Hematopoietic multipotent progenitor cell (in vitro differentiated cells): Measurements from ENCODE around the gene CDX2. TPM values are rescaled to one million over a fixed set of nuclear protein-coding genes. Genes with fewer than 3 reads are reported as not detected.
"Not testable (repeated sequence)": the region's sequence is repeated elsewhere in the genome, so short reads cannot be mapped to it uniquely, and the experiment has no call there.

ENCODE experiments used
- DNase-seq, 3 donors: peaks; one replicate each; pipeline ENCODE4 v3.0.0-alpha.2; 2011 to 2015; ENCODE audit warnings: low read depth in 2 of 3, low spot score in 2 of 3
- total RNA-seq: library from RNA; depleted of rRNA; stranded (reverse); fragments of >200 nt; gene quantifications from one replicate; pipeline ENCODE4 v1.2.3, GENCODE V29; 2012

Gene CDX2
- total RNA-seq, 1 donor: not detected

GRCh38 chr13:27965740-27966640, 3.1 kb downstream of the CDX2 start:
- no peak for DNase-seq

DNA sequence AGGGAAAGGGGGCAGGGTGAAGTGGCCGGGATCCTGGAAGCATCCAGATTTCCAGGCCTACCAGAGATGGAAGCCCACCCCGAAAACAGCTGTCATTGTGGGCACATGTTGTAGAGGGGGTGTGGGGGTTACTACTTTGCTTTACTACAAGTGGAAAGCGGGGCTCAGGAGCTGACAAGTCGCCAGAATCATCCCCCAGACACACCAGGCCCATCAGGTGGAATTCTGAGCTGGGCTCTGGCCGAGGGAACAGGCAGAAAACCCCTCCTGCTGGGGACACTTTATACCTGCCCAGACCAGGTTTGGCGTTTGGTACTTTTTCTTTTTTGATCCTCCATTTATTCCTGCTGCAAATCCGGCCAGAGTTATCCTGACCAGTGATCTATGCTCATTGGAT, 3.8 kb downstream of the CDX2 start:
- no peak for DNase-seq

GRCh38 chr13:27964741-27965323, 4.3 kb downstream of the CDX2 start:
- no peak for DNase-seq

DNA sequence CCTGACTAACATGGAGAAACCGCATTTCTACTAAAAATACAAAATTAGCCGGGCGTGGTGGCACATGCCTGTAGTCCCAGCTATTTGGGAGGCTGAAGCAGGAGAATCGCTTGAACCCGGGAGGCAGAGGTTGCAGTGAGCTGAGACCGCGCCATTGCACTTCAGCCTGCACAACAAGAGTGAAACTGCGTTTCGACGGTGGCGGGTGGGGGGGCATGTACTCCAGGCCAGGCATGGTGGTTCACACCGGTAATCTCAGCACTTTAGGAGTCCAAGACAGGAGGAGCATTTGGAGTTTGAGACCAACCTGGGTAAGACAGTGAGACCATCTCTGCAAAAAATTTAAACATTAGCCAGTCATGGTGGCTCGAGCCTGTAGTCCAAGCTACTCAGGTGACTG, 4.9 kb downstream of the CDX2 start:
- not testable (repeated sequence) for DNase-seq

DNA sequence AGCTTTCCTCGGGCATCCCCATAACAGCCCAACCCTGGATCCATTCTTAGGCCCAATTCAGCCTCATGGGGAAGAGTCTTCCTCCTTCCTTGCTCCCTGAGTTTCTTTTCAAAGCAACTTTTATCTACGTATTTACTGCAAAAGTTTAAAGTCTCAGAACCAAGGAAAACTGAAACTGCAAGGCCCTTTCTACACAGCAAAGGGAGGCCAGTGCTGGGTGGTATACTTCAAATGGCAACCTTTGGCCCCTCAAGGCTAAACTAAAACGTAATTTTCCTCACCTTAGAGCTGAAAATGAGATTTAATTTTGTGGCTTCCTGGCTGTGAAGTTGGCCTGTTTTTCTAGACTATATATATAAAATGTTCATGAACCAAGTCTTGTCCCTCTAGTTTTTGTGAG, 5.6 kb downstream of the CDX2 start:
- DNase-seq: no peak

DNA sequence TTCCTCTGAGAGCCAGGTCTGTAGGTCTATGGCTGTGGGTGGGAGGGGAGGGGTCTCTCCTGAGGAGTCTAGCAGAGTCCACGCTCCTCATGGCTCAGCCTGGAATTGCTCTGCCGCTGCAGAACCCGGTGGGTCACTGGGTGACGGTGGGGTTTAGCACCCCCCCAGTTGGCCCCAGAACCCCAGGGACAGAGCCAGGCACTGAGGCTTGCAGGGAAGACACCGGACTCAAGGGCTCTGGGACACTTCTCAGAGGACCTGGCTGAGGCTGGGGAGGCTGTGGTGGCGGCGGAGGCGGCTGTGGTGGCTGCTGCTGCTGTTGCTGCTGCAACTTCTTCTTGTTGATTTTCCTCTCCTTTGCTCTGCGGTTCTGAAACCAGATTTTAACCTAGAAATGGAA, 6.1 kb downstream of the CDX2 start:
- DNase-seq: no peak

GRCh38 chr13:27962128-27962841, 6.8 kb downstream of the CDX2 start:
- no peak for DNase-seq

- no peak for DNase-seq
Observed at GRCh38 chr13:27961227-27962085, 7.7 kb downstream of the CDX2 start.

- DNase-seq: peak in 2 of 3 donors; percentile 62 to 69
Observed at GRCh38 chr13:27960362-27961226, 8.5 kb downstream of the CDX2 start.

GRCh38 chr13:27959976-27960361, 9.1 kb downstream of the CDX2 start:
- no peak for DNase-seq

- no peak for DNase-seq
Observed at GRCh38 chr13:27956576-27957300, 12.4 kb downstream of the CDX2 start.

DNA sequence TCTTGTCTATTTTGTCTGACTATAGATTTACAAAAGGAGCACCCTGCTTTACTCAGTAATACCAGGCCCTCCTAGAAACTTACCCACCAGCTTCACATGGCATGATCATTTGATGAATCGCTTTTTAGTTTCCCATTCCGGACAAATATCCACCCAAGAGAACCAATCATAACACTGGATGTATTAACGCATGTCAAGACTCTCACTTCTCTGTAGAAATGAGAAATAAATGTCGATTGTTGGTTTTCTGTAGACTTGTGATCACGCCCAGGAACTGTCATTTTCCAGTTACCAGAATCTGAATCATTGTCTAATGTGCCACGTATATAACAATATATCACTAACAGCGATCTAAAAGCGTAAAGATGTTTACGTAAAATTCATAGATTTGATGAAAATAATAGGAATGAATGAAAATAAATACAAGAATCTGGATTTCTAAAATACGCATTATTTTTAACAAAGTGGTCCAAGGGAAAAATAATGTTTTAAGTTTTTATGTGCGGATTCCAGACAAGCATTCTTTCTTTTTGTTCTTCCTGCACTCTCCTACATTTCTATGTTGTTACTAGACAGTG, 14.0 kb downstream of the CDX2 start:
- DNase-seq: no peak

DNA sequence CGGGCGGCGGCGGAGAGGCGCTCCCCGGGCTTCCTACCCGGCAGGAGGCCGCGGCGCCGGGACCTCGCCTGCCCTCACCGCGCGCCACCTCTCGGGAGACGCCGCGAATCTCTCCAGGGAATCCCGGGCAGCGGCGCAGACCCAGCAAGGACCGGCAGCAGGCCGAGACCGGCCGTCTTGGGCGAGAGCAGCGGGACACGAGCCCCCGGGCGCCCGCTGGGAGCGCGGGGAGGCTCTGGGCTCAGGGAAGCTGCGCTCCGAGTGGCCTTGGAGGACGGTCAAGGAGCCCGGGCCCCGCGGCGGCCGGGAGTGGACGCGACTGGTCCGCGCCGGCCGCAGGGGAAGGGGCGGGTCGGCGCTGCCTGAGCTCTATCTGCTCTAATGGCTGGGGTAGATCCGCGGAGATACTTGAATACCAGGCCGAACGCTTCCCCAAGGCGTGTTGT, 14.7 kb downstream of the CDX2 start:
- DNase-seq: peak in 1 of 3 donors; percentile 27

DNA sequence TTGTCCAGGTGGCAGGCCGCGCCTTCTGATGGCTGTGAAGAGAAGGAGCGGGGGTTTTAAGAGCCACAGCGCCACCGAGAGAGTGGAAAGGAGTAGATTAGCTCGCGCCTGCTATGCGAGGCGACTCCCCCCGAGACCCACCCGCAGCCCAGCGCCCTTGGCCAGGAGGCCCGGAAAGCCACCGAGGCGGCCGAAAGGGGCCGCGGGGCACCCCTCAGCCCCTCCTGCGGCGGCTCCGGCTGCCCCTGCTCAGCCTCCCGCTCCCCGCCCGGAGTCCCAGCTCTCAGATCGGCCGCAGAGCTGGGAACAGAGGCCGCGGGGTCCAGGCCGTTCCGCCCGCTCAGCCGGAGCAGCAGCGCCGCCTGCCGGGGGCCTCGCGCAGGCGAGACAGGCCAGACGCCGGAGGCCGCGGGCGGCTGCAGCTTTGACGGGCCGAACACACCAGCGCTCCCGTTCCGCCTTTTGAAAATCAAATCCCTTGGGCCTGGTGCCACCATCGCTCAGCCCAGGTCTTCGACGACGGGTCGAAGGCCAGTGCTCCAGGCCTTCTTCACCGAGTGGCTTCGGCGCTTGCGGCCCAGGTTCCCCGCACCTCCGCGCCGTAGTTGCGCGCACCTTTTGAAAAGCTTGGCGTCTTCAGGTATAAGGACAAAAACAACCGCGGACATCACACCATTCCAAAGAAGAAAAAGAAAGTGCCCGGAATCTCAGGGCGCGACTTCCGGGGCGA, 15.3 kb downstream of the CDX2 start:
- DNase-seq: peak; percentile 24 to 83 (median 79)

GRCh38 chr13:27952876-27953675, 16.0 kb downstream of the CDX2 start:
- no peak for DNase-seq

DNA sequence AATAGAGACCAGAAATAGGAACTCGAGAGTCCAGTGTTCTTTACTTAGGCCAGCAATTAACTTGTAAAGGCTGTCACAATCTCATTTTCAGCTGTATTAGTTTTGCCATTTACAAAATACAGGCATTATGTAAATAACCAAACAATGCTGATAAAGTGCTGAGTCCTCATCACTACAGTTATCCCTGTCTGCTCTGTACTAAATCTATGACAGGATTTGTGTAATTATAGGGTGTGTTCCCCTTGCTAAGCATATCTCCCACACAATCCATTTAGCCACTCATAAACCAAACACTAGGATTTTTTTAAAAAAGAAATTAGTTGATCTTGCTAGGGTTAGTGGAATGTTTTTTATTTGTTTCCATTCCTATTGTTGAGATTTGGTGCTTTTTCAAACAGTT, 26.1 kb downstream of the CDX2 start:
- DNase-seq: no peak
